HTR-8/SVneo (cell line): ENCODE measurements around the gene MPDU1.

Experiments used
- DNase-seq: peaks from one replicate; pipeline ENCODE4 v3.0.0; 2011; ENCODE audit warnings: low spot score, mixed read lengths; ENCODE audit not compliant: insufficient read length
- FAIRE-seq: peaks from 2 replicates; lab custom pipeline; 2011; peaks lifted over from hg19 to GRCh38; lab: Jason Lieb, UNC

Gene MPDU1

DNA sequence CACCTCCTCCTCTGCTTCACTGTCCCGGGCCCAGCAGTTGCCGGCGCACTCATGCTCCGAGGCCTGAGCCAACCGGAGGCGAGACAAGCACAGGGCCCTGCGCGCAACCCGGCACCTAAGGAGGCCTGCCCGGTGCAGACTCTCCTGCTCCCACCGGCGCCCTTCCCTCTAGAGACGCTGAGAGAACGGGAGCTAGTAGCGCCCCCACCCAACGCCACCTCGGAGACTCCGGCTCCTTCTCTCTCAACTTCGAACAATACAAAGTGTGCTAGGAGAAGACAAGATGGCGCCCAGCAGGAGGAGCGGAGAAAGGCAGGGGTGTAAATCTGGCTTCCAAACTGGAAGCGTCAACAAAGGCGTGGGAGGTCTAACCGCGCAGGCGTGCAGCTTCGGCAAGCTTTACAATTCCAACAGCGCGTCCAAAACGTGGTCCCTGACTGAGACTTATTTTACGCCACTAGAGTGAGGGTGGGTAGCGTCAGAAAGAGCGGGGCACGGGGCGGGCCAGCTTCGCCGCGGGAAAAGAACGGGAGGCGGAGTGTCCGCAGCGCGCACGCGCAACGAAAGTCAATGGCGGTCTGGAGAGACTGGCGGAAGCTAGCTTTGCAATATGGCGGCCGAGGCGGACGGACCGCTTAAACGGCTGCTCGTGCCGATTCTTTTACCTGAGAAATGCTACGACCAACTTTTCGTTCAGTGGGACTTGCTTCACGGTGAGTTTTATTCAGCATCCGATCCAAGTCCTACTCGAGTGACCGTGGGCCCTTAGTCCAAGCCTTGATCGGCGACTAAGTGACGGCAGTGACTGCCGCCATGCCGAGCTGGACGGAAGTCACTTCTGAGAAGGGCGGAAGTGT lies at the start of gene MPDU1:
Gene MPDU1 (plus strand): TSS at position 600 of the 857 bp plus-strand sequence. CDS start 11 bp downstream, at position 611.
- peak; percentile 97 for FAIRE-seq
- peak; percentile 96 for DNase-seq

DNA sequence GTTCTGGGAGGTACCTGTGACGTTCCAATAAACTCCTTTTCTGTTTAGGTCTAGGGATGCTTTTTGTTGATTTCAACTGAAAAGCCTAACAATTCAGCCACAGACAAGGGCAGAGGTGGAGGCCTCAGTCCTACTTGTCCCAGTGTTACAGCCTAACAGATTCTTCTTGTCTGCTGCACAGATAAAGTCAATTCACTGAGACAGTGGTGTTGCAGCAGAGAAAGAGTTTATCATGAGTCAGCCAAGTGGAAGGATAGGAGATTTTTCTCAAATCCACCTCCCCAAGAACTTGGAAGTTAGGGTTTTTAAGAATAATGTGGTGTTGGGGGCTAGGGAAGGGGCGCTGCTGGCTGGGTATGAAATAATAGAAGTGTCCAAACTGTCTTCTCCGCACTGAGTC lies 45.6 kb upstream of the MPDU1 start:
- no peak for DNase-seq
- FAIRE-seq, result no peak

DNA sequence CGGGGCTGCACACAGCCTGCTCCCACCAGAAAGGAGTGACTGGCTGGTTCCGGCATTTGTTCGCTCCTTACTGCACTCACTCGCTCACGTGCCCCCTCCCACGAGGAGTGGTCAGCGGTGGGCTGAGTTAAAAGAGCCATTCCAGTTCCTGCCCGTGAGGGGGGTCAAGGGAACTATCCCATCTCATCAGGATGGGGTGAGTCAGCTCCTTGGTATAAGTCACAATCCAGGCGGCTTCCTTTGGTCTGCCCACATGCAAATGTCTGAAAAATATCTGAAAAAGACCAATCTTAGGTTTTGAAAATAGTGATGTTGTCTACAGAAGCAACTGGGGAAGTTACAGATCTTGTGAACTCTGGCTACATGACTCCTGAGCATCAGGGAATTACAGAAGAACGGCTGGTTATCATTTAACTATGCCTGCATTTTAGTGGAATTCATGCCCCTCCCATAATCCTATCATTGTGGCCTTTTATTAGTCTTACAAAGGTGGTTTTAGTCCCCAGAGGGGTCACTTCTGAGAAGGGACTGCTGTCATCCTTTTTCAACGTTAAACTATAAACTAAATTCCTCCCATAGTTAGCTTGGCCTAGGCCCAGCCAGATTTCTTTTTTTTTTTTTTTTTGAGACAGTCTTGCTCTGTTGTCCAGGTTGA lies 44.6 kb upstream of the MPDU1 start:
- DNase-seq (no peak), FAIRE-seq (no peak)

DNA sequence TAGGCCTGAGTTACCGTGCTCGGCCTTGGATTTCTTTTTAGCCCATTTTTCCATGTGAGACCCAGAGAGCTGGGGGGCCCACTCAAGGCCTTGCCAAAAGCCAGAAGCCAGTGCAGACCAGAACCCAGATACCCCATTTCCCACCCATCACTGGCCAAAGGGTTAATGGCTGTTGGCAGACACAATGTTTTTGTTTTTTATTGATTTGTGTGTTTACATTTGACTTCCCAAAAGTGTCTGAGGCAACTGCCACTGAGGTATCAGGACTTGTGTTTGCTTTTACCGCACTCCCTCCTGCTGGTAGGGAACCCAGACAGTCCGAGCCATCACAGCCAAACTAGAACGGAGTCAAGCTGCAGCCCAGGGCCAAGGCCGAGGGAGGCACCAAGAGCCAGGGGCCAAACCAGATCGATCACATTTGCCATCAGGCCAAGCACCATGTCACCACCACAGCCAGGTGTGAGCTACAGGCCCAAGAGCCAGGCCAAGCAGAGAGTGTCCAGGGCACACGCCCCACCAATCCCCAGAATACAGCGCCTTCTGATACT lies 42.5 kb upstream of the MPDU1 start:
- no peak for DNase-seq
- FAIRE-seq, result no peak

DNA sequence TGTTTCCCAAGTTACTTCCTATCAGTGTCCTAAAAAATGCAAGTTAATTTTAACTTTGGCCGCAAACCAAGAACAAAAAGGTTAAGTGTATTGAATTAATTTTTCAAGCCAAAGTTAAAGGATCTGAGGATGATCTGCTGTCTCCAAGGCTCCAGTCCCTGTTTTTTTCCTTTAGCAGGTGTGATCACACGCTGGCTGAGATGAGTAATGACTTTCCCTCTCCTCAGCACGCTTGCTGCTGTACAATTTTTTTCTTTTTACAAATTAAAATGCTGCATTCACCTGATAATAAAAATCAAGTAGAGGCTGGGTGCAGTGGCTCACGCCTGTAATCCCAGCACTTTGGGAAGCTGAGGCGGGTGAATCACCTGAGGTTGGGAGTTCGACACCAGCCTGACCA lies 38.7 kb upstream of the MPDU1 start:
- no peak for FAIRE-seq
- no peak for DNase-seq

DNA sequence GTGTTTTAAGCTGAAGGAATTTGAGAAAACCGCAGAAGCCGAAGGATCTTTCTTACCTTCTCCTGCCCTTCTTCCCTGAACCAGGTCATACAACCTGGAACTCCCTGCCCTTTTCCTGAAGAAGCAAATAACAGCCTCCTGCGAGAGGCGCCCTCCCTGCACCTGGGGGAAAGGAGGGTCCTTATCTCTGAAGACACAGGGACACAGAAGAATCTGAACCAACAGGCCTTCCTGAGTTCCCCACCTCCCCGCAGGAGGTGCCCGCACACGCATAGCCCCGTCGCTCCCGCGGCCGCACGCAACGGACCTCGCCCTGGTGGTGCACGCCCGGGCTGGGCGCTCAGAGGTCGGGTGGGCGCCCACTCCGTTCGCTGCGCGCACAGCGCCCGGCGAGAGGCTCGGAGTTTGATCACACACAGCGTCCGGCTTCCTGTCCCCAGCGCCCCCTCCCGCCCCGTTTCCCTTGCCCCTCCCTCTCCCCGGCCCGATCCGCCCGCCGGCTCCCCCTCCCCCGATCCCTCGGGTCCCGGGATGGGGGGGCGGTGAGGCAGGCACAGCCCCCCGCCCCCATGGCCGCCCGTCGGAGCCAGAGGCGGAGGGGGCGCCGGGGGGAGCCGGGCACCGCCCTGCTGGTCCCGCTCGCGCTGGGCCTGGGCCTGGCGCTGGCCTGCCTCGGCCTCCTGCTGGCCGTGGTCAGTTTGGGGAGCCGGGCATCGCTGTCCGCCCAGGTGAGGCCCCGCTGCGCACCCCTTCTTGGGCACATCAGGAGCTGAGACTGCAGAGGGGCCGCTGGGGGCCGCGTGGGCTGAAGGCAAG lies 34.9 kb upstream of the MPDU1 start, which contains the start of gene TNFSF12:
Gene TNFSF12 (plus strand): TSS at position 474 of the 816 bp plus-strand sequence. CDS start 96 bp downstream, at position 570.
- DNase-seq (no peak), FAIRE-seq (no peak)

DNA sequence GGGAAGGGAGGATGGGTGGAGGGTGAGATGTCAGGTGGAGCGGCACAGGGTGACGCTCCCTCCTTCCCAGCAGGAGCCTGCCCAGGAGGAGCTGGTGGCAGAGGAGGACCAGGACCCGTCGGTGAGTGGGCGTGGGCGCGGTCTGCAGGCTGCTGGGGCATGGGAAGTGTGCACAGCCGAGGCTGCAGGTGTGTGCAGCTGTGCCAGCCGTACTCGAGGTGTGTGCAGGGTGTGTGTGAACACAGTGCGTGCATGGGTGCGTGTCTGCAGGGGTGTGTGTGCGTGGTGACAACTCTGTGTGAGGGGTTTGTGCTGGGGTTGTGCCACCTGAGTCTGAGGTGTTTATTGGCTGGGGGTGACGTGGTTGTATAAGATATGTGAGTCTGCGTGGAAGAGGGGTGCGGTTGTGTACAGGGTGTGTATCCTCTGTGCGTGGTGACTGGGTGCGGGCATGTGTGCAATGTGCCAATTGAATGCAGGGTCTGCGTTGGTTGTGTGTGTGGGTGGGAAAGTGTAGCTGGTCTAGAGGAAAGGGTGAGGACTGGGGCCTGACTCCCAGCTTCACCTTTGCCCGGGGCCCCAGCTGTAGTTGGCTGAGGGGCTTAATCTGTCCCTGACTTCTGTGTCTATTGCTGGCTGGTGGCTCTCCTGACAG lies 34.1 kb upstream of the MPDU1 start:
- no peak for DNase-seq
- FAIRE-seq, result peak; percentile 79

DNA sequence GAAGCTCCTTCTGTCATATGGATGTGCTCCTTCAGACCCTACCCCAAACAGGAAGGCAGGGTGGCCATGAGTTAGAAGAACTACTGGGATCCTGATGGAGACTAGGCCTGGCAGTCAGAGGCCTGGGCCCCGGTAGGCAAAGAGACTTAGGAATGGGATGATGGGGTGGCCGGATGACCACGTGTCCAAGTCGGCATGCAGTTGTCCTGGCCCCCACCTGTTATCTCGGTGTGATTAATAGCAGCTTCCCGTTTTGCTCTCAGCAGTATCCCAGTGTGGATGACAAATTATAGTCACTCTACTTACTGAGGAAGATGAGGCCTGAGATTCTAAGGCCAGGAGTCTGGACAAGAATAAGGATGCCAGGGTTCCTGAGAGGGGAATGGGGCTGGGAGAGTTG lies 33.3 kb upstream of the MPDU1 start:
- DNase-seq, result no peak
- no peak for FAIRE-seq

DNA sequence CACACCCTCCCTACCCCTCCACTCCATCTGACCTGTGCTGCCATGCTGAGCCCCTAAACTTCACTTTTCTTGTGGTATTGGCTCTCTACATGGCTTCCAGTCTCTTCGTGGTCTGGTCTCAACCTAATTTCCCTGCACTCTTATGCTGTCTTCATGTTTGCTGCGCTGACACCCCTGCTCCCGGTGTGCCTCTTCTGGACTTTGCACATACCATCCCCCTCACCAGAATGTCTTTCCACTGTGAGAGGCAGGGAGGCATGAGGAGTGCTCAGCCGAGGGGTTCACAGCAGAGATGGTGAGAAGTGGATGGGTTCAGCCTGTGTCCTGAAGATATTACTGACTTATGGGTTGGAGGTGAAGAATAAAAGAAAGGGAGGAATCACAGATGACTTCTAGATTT lies 32.3 kb upstream of the MPDU1 start:
- DNase-seq, result no peak
- no peak for FAIRE-seq

DNA sequence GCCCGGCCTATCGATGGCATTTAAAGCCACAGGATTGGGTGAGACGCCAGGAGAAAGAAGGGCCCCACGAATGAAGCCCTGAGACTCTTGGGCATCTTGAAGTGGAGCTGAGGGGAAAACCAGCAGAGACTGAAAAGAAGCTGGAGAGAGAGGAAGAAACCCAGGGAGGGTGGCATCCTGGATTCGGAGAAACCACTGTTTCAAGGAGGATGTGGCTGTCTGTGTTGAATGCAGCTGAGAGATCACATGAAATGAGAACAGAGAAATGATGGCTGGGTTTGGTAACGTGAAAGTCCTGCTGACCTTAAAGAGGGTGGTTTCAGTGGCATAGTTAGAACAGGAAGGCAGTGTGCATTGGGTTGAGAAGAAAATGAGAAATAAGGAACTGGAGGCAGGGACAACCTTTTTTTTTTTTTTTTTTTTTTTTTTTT lies 31.0 kb upstream of the MPDU1 start:
- DNase-seq (no peak), FAIRE-seq (no peak)

DNA sequence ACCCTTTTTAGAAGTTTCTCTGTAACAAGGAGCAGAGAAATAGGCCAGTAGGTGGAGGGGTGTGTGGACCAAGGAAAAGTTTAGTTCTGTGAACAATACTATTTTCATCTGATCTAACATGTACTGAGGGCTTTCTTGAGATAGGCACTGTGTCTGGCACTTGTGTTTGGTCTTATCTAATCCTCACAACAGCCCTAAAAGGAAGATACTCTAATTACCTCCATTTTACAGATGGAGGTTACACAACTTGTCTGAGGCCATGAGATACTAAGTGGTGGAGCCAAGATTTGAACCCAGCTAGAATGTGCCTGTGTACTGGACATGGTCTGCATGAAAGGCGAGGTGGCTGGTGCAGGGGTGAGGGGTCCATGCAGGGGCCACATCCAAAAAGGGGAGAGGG lies 30.3 kb upstream of the MPDU1 start:
- DNase-seq (no peak), FAIRE-seq (no peak)

DNA sequence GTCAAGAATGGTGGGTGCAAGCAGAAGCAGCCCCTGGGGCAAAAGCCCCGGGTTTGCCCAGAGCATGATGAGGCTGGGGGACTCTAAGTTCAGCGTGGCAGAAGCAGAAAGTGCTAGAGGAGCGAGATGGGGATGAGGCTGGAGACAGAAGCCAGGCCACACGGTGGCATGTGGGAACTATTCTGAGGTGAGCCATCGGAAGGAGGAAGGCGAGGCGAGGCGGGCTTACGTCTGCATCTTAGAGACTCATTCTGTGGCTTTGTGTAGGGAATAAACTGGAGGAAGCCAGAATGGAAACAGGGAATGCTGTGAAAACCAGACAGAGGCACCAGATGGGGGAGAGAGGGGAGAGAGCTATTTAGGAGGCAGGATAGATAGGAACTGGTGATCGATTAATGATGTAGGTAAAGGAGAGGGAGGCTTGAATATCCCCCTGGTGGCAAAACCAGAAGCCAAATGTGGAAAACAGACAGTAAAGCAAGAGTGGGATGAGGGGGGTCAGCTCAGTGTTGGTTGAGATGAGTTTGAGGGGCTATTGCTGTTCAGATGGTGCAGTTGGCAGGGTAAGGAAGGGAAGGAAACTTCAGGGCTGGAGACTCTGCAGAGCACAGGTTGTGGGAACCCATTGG lies 28.2 kb upstream of the MPDU1 start:
- no peak for DNase-seq
- no peak for FAIRE-seq

DNA sequence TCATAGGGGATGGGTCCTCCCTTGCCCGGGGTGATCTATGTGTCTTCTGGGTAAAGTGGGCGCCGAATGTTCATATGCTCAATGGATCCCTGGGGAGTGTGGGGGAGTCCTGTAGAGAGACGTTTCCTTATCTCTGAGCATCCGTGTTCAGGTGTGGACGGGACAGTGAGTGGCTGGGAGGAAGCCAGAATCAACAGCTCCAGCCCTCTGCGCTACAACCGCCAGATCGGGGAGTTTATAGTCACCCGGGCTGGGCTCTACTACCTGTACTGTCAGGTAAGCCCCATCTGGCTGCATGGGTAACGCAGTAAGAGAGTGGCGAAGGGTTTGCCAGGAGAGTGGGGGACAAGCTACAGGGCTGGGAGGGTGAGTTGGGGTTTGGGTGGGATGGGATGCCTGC lies 27.0 kb upstream of the MPDU1 start:
- FAIRE-seq, result no peak
- DNase-seq, result no peak

DNA sequence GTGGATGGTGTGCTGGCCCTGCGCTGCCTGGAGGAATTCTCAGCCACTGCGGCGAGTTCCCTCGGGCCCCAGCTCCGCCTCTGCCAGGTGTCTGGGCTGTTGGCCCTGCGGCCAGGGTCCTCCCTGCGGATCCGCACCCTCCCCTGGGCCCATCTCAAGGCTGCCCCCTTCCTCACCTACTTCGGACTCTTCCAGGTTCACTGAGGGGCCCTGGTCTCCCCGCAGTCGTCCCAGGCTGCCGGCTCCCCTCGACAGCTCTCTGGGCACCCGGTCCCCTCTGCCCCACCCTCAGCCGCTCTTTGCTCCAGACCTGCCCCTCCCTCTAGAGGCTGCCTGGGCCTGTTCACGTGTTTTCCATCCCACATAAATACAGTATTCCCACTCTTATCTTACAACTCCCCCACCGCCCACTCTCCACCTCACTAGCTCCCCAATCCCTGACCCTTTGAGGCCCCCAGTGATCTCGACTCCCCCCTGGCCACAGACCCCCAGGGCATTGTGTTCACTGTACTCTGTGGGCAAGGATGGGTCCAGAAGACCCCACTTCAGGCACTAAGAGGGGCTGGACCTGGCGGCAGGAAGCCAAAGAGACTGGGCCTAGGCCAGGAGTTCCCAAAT lies 26.4 kb upstream of the MPDU1 start:
- no peak for FAIRE-seq

DNA sequence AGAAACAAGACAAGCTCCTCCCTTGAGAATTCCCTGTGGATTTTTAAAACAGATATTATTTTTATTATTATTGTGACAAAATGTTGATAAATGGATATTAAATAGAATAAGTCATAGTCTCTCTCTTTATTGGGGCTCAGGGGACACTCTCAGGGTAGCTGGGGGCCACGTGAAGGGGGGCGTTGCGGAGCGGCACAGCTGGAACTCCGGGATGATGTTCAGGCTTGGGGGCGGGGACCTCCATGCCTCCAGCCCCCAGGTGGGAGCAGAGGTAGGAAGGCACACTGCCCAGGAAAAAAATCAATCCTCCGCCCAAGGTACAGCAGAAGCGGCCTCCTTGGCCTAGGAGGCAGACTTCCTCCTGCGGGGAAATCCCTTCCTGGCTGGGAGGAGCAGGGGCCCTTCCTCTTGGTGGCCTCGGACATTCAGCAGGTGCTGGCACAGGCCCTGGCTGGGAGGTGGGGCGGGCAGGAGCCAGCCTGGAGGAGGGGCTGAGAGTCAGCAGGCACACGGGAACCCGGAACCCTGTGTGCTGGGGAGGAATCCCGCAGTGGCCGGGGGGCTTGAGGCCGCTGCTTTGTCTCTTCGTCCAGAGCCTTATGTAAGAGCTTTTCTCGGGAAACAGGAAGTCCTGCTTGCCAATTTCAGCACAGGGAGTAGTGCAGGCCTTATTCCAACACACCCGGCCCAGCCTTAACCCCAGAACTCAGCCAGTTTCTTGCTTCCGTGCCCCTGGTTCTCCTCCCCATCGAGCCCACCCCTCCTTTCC lies 25.7 kb upstream of the MPDU1 start:
- no peak for DNase-seq

More for the DNA sequence above, 26.4 kb upstream of the MPDU1 start:
- DNase-seq, result no peak

DNA sequence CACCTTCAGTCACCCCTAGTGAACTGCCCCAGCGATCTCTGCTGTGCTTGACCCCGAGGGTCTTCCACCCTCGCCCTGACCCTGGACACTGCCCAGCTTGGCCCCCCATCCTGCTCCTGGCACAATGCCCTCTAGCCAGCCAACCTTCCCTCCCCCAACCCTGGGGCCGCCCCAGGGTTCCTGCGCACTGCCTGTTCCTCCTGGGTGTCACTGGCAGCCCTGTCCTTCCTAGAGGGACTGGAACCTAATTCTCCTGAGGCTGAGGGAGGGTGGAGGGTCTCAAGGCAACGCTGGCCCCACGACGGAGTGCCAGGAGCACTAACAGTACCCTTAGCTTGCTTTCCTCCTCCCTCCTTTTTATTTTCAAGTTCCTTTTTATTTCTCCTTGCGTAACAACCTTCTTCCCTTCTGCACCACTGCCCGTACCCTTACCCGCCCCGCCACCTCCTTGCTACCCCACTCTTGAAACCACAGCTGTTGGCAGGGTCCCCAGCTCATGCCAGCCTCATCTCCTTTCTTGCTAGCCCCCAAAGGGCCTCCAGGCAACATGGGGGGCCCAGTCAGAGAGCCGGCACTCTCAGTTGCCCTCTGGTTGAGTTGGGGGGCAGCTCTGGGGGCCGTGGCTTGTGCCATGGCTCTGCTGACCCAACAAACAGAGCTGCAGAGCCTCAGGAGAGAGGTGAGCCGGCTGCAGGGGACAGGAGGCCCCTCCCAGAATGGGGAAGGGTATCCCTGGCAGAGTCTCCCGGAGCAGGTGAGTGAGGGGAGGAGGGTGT lies 24.9 kb upstream of the MPDU1 start, which contains the start of gene TNFSF13:
Gene TNFSF13 (plus strand): TSS at position 207 of the 776 bp plus-strand sequence. CDS start 290 bp downstream, at position 497.
- DNase-seq, result no peak
- FAIRE-seq, result no peak

More for the DNA sequence above, 25.7 kb upstream of the MPDU1 start:
- no peak for FAIRE-seq
